ENCODE measurements around the gene TMEM203.

- TF ChIP-seq CTCF (IDR thresholded peaks at IDR 0.05; ENCODE audit: low read depth, low read length) (no peak), POLR2A (IDR thresholded peaks at IDR 0.05; ENCODE audit: extremely low read depth, insufficient read length) (no peak), MAX (IDR thresholded peaks at IDR 0.05; ENCODE audit: low read depth, low read length) (no peak)
Measured at GRCh38 chr9:137227853-137228505, 22.5 kb upstream of the TMEM203 start.
